NCI-H226 (cell line): ENCODE data around the gene IQCK.

Experiments used
- DNase-seq: peaks from one replicate; pipeline ENCODE4 v3.0.0-alpha.2; 2015

Gene IQCK

GRCh38 chr16:19841184-19841583 lies 123.1 kb downstream of the IQCK start:
- DNase-seq, result no peak

DNA sequence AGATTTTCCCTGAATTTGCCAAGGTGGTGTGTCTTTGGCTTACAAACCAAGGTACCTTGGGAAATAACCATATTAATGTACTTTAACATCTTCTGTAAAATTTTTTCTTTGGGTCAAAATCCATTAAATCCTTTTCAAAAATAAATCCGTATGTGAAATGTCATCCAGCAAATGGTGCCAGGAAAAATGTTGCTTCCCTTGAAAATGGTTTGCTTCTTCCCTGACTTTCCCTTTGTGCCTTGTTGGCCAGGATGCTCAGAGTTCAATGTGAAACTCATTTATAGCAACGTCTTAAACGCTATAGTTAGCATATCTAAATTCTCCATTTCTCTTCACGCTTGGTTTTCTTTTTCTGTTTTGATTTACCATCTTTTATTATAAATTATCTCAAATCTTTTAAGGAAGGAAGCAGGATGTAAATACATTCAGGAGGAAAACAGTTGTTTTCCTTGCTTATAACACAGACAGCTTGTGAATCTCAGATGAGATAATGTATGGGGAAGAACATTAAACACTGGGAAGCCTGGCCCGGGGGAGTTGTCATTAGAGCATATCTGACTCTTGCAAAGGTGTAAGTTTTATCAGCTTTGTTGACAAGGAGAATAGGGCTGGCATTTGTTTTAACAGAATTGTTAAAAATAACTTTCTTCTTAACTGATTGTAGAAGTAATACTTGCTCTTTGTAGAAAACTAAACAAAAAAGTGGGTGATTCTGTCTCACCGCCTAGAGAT lies 124.5 kb downstream of the IQCK start:
- no peak for DNase-seq

DNA sequence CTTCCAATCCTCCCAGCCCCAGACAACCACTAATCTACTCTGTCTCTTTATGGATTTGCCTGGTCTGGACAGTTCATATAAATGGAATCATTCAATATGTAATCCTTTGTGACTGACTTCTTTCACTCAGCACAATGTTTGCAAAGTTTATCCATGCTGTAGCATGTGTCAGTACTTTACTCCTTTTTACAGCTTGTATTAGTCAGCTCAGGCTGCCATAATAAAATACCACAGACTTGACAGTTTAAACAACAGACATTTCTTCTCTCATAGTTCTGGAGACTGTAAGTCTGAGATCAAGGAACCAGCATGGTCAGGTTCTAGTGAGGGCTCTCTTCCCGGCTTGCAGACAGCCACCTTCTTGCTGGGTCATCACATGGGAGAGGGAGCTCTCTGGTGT lies 125.3 kb downstream of the IQCK start:
- no peak for DNase-seq

- DNase-seq, result peak; percentile 46
Measured at GRCh38 chr16:19844945-19845641, 127.0 kb downstream of the IQCK start.

DNA sequence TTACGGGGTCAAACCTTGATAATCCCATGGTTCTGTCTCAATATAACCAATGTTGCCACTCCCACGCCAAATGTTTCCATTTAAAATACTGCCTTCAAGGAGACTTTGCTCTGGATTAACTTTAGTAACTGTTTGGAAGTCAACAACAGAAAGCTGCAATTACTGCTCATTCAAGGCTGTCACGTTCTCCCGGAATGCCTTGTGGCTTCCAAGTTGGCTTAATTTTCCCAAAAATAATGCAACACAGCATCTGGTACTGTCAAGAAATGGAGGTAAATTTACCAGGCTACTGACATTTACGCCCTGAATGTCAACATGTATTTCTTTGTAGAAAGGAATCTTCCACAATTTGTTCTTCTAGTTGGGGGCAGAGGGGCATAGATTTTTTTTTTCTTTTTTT lies 128.4 kb downstream of the IQCK start:
- no peak for DNase-seq

DNA sequence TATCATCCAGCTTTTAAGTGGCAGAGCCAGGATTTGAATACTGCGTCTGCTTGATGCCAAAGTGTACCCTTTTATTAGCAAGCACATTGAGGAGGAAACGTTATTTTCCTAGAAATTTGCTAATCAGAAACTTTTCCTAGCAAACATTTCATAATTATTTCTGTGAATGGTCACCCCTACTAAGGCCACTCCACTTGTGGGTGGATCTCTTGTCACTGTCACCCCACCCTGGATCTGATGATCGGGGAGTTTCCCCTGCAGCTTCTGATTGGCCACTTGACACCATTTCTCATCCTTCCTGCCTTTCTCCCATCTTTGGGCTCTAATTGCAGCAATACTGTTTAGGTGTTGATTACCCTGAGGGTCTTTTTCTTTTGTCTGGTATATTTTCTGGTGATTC lies 130.7 kb downstream of the IQCK start:
- DNase-seq, result no peak

DNA sequence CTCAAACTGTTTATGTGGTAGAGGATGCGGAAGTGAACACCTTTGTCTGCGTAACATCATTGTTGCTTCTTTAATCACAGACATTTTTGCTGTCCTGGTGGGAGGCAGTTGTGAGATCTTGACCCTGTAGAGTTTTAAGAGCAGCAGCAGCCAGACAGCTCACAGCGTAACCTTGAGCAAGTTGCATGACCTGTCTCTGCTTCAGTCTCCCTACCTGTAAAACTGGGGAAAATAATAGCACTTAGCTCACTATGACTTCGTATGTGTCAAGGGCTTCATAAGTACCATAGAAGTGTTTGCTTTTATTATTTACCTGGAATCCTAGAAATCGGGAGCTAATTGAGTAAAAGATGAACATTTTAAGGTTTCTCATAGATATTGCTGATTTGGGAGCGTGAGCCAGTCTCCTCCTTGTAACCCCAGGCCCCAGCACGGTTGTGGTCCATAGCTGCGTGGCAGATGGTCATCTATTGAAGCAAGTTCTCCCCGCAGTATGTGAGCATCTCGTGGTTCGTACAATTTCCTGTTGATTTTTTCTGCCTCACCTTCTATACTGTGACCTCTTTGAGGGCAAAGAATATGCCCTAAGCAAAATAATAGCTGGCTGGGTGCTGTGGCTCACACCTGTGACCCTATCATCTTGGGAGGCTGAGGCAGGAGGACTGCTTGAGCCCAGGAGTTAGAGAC lies 132.2 kb downstream of the IQCK start:
- DNase-seq, result no peak

- no peak for DNase-seq
Measured at GRCh38 chr16:19851476-19851875, 133.4 kb downstream of the IQCK start.

DNA sequence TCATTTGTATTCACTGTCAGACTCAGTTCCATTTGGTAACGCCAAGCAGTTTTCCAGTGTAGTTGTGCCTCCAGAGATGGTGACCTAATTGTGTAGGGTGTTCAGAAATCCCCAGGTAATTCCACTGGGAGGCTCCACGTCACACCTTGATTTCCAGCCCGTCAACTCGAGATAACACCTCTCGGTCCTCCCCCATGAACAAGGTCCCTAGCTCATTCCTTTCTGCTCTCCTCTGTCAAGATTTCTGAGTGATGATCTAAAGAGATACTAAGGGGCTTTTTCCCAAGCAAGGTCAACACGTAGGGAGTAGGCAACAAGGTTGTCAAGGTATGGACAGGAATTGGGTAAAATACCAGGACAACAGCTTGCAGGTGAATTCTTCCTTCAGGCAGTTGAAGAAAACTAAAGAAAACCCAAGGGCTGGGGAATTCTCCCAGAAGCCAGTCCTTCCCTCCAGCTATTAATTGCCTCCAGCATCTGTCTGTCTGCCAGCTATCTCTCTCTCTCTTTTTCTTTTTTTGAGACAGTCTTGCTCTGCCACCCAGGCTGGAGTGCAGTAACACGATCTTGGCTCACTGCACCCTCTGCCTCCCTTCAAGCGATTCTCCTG lies 135.2 kb downstream of the IQCK start:
- no peak for DNase-seq

DNA sequence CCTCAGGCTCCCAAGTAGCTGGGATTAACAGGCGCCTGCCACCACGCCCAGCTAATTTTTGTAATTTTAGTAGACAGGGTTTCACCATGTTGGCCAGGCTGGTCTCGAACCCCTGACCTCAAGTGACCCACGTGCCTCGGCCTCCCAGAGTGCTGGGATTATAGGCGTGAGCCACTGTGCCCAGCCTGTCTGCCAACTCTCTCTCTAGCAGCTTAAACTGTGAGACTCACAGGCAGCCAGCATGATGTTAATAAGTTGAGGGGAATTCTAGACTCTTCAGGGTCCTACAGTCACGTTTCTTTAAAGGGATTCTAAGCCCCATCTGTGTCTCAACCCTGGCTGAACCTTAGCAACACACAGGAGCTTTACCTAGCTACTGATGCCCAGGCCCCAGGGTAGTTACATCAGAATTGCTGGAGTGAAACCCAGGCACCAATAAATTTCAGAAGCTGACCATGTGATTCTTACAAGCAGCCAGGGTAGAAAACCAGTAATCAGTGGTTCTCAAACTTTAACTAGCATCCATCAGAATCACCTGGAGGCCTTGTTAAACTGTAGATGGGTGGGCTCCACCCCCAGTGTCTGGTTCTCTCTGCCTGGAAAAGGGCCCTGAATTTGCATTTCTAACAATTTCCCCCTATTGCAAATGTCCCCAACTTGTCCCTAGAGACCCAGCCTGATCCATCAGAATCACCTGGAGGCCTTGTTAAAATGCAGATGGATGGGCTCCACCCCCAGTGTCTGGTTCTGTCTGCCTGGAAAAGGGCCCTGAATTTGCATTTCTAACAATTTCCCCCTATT lies 135.9 kb downstream of the IQCK start:
- no peak for DNase-seq

DNA sequence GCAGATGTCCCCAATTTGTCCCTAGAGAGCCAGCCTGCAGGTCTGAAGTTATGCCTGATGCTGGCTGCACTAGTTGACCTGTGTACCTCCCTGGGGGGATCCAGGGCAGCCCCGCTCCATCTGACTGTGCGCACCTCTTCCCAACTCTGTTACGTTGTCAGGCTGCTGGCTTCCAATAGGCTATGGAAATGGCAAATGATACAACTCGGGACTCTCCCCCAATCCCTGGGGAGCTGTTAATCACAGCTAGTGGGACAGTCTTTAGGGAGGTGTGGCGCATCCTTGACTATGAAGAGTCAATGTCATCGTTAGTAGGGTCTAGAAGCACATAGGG lies 136.4 kb downstream of the IQCK start:
- DNase-seq, result no peak

GRCh38 chr16:19856120-19856519 lies 138.0 kb downstream of the IQCK start:
- no peak for DNase-seq

GRCh38 chr16:19857593-19858339 lies 139.7 kb downstream of the IQCK start:
- DNase-seq, result no peak

DNA sequence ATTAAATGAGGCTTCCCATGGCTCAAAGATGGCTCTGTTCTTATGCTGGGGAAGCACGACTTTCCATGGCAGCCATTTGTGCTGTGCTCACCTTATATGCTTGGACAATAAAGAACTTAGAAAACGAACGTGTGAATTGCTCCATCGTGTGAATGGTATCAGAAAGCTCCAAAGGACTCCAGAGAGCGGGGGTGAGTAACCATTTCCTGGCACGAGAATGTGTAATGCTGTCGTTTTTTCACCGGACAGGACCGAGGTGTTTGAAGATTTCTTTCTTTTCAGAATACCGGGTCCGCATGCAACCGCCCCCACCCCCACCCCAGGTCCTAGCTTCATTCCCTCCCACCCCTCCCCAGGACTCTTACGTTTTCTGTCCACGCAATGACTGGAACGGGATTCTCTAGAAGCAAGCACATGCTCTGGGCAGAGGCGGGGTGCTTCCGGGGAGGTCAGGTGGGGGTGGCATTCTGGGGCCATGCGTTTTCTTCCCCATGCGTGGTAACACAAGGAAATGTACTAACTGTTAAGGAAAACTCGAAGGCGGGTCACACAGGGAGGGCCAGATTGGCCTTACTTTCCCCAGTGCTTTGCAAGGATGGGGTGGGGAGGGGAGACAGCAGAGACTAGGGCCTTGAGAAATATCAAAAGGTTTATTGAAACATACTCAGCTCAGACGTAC lies 140.4 kb downstream of the IQCK start:
- no peak for DNase-seq

DNA sequence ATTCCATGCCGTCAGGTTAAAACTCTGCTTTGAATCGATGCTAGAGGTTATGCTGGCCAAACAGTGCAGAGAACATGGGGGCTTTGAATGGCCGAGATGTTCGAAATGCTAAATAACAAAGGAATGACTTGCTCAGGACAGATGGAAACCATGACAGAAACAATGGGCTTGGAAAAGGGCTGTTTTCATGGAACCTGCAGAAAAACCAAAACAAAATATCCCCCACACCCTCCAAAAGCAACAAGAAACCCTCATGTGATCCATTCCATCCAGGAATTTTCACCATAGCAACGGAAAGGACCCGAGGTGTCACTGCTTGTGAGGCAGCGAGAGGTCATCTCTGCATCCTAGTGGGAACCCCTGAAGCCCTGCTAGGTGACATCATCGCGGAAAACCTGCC lies 141.1 kb downstream of the IQCK start:
- no peak for DNase-seq

- DNase-seq, result no peak
Measured at GRCh38 chr16:19859603-19860002, 141.5 kb downstream of the IQCK start.

- peak; percentile 22 for DNase-seq
Measured at GRCh38 chr16:19860166-19861041, 142.3 kb downstream of the IQCK start.

DNA sequence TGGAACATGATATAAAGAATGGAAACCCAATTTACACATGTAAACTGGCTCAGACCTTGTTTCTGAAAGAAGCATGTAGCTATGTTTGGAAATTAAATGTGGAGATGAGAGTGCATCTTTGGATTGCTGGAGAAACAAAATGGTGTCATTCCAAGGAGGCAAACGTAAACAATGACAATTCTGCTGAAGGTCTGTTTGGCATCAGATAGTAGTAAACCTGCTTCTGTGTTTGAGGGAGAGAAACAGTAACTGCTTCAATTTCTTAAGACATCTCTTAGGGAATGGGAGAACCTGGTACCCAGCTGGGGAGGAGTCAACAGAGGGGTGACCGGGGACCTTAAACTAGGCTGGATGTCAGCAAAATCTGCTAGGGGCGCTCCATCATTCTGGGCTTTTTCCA lies 143.1 kb downstream of the IQCK start:
- no peak for DNase-seq

DNA sequence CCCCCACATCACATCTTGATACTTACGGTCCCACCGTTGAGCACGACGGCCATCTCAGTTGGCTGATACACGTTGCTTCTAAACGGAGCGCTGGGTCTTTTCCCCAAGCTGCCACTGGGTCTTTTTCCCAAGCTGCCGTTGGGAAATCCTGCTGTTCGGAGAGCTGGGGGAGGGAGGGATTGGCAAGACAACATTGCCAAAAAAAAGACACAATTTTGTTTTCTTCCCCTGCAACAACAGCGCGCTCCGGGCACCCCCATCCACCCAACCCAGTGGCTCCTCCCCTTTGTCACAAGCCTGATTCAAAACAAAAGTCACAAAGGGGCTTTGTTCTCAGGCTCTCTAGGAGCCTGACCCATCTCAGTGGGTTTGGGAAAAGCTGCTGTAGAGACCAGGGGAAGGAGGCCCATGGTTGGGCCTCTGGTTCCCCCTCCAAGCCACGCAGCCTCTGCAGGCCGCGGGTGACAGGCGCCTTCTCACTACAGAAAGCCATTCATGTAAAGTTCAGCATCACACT lies 143.8 kb downstream of the IQCK start:
- no peak for DNase-seq

DNA sequence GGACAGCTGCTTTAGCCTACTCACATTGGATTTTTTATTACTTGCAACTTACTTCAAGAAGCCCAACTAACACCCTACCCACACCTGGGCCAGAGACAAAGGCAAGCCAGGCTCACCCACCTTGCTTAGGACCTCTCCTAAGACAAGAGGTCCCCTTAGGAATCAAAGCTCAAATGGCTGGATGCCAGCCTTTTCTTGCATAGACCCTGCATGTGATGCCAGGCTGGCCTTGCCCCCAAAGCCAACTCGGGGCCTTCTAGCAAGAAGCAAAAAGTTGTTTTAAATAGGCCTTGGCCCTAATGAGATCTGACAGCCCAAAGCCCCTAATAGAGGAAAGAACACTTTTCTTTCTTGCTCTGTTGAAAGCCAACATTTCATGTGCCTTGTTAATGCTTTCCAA lies 145.9 kb downstream of the IQCK start:
- DNase-seq, result no peak
